ENCODE measurements around the gene C3orf33. TPM values are rescaled to one million over a fixed set of nuclear protein-coding genes. Genes with fewer than 3 reads are reported as not detected.

Gene C3orf33
- total and polyA plus RNA-seq, 2 donors (not counting 1 experiment from before 2014, with no cell fraction given): 0.88 to 1.7 TPM

DNA sequence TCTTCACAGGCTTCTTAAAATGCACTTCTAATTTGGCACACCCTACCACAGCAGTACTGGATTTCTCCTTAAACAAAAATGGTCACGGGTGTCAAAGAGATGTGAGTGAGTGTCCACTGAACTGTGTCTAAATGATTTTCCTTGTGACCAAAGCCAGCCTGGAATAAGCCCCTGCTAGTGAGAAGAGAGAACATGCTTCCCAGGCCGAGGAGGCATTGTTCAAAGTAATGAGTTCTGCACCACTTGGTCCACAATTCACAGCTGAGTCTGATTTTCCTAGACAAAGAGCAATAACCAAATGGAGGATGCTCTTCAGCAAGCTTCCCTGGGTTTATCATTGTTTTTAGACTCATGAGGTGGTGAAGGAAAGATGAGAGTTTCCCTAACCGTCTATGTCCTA is 65.0 kb downstream of the C3orf33 start:
- intact Hi-C loops (cut with micrococcal nuclease): no loop called here
- Histone ChIP-seq H3K4me3 (ENCODE audit: control extremely low read depth in 1 of 5, extremely low read depth in 1 of 5, insufficient read depth in 1 of 5, low read depth in 2 of 5, low read length in 4 of 5) (no peak overlapping the region), H3K27ac (ENCODE audit: low read length in 2 of 2) (no peak overlapping the region), H3K9me3 (ENCODE audit: control extremely low read depth in 1 of 3, control insufficient read depth in 2 of 3, insufficient read depth in 1 of 3, low read length in 2 of 3) (no peaks in the 10 kb centered on the region), H3K4me1 (ENCODE audit: control insufficient read depth in 2 of 2, insufficient read depth in 2 of 2, low read length in 2 of 2) (peaks cover 14 to 35% of the 10 kb centered on the region in 2 donors), H4K20me1 (ENCODE audit: control insufficient read depth, insufficient read depth, low read length, poor library complexity, severe bottlenecking) (no peaks in the 10 kb centered on the region), H3K27me3 (replicated peaks in 1 of 4; ENCODE audit: control extremely low read depth in 1 of 4, control insufficient read depth in 3 of 4, insufficient read depth in 4 of 4, low read length in 3 of 4) (peaks cover 0 to 40% (median 18%) of the 10 kb centered on the region in 4 experiments), H3K36me3 (replicated peaks in 1 of 2; ENCODE audit: control extremely low read depth in 1 of 2, control insufficient read depth in 1 of 2, extremely low read depth in 1 of 2, insufficient read depth in 2 of 2, low read length in 1 of 2) (no peaks in the 10 kb centered on the region), H3K4me2 (replicated peaks; ENCODE audit: low read depth, low read length, poor library complexity, severe bottlenecking) (no peak overlapping the region), H2AFZ (ENCODE audit: insufficient read depth, low read depth, low read length, poor library complexity, severe bottlenecking) (no peak overlapping the region), H3K79me2 (ENCODE audit: control insufficient read depth, insufficient read depth, low read length) (no peaks in the 10 kb centered on the region), H3K9ac (ENCODE audit: low read length) (no peak overlapping the region)
- Mint-ChIP-seq H3K27me3 (peaks cover 44% of the 10 kb centered on the region), H3K4me3 (no peak overlapping the region), H3K9me3 (ENCODE audit: insufficient read depth) (no peaks in the 10 kb centered on the region), H3K27ac (no peak overlapping the region), H3K4me1 (peaks cover 29% of the 10 kb centered on the region)
- 100% methylated on average over 1 of the region's 3 CpGs for WGBS (ENCODE audit: insufficient coverage)
- CTCF ChIA-PET: no interaction called here
- ATAC-seq (ENCODE audit: low read depth) (no peak), DNase-seq (no peak)
- POLR2A ChIA-PET: no interaction called here
- no peak for TF ChIP-seq EZH2 (IDR thresholded peaks at IDR 0.05; ENCODE audit: borderline replicate concordance, insufficient read depth, low read depth, low read length, poor library complexity, severe bottlenecking)
- TF ChIP-seq, protein P1, sequence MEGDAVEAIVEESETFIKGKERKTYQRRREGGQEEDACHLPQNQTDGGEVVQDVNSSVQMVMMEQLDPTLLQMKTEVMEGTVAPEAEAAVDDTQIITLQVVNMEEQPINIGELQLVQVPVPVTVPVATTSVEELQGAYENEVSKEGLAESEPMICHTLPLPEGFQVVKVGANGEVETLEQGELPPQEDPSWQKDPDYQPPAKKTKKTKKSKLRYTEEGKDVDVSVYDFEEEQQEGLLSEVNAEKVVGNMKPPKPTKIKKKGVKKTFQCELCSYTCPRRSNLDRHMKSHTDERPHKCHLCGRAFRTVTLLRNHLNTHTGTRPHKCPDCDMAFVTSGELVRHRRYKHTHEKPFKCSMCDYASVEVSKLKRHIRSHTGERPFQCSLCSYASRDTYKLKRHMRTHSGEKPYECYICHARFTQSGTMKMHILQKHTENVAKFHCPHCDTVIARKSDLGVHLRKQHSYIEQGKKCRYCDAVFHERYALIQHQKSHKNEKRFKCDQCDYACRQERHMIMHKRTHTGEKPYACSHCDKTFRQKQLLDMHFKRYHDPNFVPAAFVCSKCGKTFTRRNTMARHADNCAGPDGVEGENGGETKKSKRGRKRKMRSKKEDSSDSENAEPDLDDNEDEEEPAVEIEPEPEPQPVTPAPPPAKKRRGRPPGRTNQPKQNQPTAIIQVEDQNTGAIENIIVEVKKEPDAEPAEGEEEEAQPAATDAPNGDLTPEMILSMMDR (IDR thresholded peaks at IDR 0.05): no peak

DNA sequence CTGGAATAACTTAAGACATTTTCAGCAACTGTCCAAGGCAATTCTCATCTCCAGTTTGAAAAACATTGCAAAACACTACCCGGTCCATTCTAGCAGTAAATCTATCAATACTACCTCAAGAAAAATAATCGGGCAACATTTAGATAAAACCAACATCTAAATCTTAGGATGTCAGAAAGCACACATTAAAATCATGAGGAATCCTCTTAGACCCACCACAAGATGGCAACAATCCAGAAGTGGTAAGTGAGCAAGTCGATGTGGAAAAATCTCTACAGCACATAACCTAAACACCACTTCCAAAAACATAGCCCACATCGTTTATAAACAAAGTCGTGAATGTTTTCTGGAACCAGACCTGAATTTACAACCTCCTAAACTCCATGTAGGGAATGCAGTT is 66.9 kb downstream of the C3orf33 start:
- Histone ChIP-seq H3K27ac (ENCODE audit: low read length in 2 of 2) (no peak overlapping the region), H2AFZ (ENCODE audit: insufficient read depth, low read depth, low read length, poor library complexity, severe bottlenecking) (no peak overlapping the region), H3K79me2 (ENCODE audit: control insufficient read depth, insufficient read depth, low read length) (no peaks in the 10 kb centered on the region), H3K4me2 (replicated peaks; ENCODE audit: low read depth, low read length, poor library complexity, severe bottlenecking) (no peak overlapping the region), H4K20me1 (ENCODE audit: control insufficient read depth, insufficient read depth, low read length, poor library complexity, severe bottlenecking) (no peaks in the 10 kb centered on the region), H3K36me3 (replicated peaks in 1 of 2; ENCODE audit: control extremely low read depth in 1 of 2, control insufficient read depth in 1 of 2, extremely low read depth in 1 of 2, insufficient read depth in 2 of 2, low read length in 1 of 2) (no peaks in the 10 kb centered on the region), H3K9ac (ENCODE audit: low read length) (no peak overlapping the region), H3K4me1 (ENCODE audit: control insufficient read depth in 2 of 2, insufficient read depth in 2 of 2, low read length in 2 of 2) (peaks cover 12 to 16% of the 10 kb centered on the region in 2 donors), H3K9me3 (ENCODE audit: control extremely low read depth in 1 of 3, control insufficient read depth in 2 of 3, insufficient read depth in 1 of 3, low read length in 2 of 3) (no peaks in the 10 kb centered on the region), H3K4me3 (ENCODE audit: control extremely low read depth in 1 of 5, extremely low read depth in 1 of 5, insufficient read depth in 1 of 5, low read depth in 2 of 5, low read length in 4 of 5) (no peak overlapping the region), H3K27me3 (replicated peaks in 1 of 4; ENCODE audit: control extremely low read depth in 1 of 4, control insufficient read depth in 3 of 4, insufficient read depth in 4 of 4, low read length in 3 of 4) (peaks cover 0 to 29% (median 15%) of the 10 kb centered on the region in 4 experiments)
- H3K27me3 Mint-ChIP-seq: peaks cover 51% of the 10 kb centered on the region
- H3K27ac Mint-ChIP-seq: no peak overlapping the region
- DNase-seq (no peak), ATAC-seq (ENCODE audit: low read depth) (no peak)
- H3K9me3 Mint-ChIP-seq (ENCODE audit: insufficient read depth): no peaks in the 10 kb centered on the region
- intact Hi-C loops (cut with micrococcal nuclease): no loop called here
- WGBS (ENCODE audit: insufficient coverage): 64% methylated on average over 3 of the region's 5 CpGs
- no peak for TF ChIP-seq EZH2 (IDR thresholded peaks at IDR 0.05; ENCODE audit: borderline replicate concordance, insufficient read depth, low read depth, low read length, poor library complexity, severe bottlenecking)
- TF ChIP-seq, protein P1 (IDR thresholded peaks at IDR 0.05): no peak
- peaks cover 14% of the 10 kb centered on the region for H3K4me1 Mint-ChIP-seq
- H3K4me3 Mint-ChIP-seq: no peak overlapping the region
- POLR2A ChIA-PET: no interaction called here
- CTCF ChIA-PET: interaction anchor here (1.1 kb wide), 1 partner anchor 23 kb away, joined by 3 read pairs; no protein-coding TSS in a partner anchor

Data from B cell (primary cell).